ENCODE measurements around the gene CA5B. TPM values are rescaled to one million over a fixed set of nuclear protein-coding genes. Genes with fewer than 3 reads are reported as not detected.

Gene CA5B
- total RNA-seq, 1 experiment from 2014 or later, result 6.4 TPM

GRCh38 chrX:15747626-15748173, 9.6 kb downstream of the CA5B start:
- H3K4me3 Mint-ChIP-seq (ENCODE audit: low read depth, unreplicated experiment), result no peak overlapping the region
- BruUV-seq (replicated peaks), result no TSS peak
- H3K4me1 Mint-ChIP-seq (ENCODE audit: low read depth, unreplicated experiment), result peaks cover 8% of the 10 kb centered on the region
- TF ChIP-seq, protein P1, sequence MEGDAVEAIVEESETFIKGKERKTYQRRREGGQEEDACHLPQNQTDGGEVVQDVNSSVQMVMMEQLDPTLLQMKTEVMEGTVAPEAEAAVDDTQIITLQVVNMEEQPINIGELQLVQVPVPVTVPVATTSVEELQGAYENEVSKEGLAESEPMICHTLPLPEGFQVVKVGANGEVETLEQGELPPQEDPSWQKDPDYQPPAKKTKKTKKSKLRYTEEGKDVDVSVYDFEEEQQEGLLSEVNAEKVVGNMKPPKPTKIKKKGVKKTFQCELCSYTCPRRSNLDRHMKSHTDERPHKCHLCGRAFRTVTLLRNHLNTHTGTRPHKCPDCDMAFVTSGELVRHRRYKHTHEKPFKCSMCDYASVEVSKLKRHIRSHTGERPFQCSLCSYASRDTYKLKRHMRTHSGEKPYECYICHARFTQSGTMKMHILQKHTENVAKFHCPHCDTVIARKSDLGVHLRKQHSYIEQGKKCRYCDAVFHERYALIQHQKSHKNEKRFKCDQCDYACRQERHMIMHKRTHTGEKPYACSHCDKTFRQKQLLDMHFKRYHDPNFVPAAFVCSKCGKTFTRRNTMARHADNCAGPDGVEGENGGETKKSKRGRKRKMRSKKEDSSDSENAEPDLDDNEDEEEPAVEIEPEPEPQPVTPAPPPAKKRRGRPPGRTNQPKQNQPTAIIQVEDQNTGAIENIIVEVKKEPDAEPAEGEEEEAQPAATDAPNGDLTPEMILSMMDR (IDR thresholded peaks at IDR 0.05; ENCODE audit: unreplicated experiment), result no peak
- H3K36me3 Mint-ChIP-seq (ENCODE audit: insufficient read depth, unreplicated experiment), result no peaks in the 10 kb centered on the region
- no peaks in the 10 kb centered on the region for H3K27me3 Mint-ChIP-seq (ENCODE audit: unreplicated experiment)
- no peak overlapping the region for H3K27ac Mint-ChIP-seq (ENCODE audit: unreplicated experiment)
- H3K9me3 Mint-ChIP-seq (ENCODE audit: low read depth, unreplicated experiment), result no peaks in the 10 kb centered on the region
- no peak for DNase-seq
- intact Hi-C loops (cut with micrococcal nuclease; ENCODE audit: unreplicated experiment), result no loop called here
- CTCF ChIA-PET, result no interaction called here

DNA sequence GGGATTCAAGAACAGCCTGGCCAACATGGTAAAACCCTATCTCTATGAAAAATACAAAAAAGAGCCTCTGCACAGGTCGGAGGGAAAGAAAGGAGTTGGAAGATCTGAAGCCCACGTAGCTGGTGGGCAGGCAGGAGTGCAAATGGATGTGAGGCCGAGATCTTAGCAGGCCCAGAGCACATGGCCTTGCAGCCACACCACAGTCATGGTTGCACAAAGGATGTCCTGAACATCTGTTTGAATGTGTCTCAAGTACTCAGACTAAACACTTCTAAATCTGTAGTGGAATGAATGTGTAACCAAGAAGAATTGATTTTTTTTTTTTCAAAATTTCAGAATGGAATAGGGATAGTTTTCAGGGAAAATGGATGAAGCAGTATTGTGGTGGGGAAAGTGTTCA, 10.8 kb downstream of the CA5B start:
- intact Hi-C loops (cut with micrococcal nuclease; ENCODE audit: unreplicated experiment), result no loop called here
- Mint-ChIP-seq H3K4me3 (ENCODE audit: low read depth, unreplicated experiment) (no peak overlapping the region), H3K4me1 (ENCODE audit: low read depth, unreplicated experiment) (peaks cover 8% of the 10 kb centered on the region), H3K9me3 (ENCODE audit: low read depth, unreplicated experiment) (no peaks in the 10 kb centered on the region), H3K36me3 (ENCODE audit: insufficient read depth, unreplicated experiment) (no peaks in the 10 kb centered on the region), H3K27ac (ENCODE audit: unreplicated experiment) (no peak overlapping the region), H3K27me3 (ENCODE audit: unreplicated experiment) (no peaks in the 10 kb centered on the region)
- TF ChIP-seq, protein P1 (IDR thresholded peaks at IDR 0.05; ENCODE audit: unreplicated experiment), result no peak
- no peak for DNase-seq
- no TSS peak for BruUV-seq (replicated peaks)
- CTCF ChIA-PET, result interaction anchor here (0.7 kb wide), 1 partner anchor 232 kb away, joined by 3 read pairs; no protein-coding TSS in a partner anchor

DNA sequence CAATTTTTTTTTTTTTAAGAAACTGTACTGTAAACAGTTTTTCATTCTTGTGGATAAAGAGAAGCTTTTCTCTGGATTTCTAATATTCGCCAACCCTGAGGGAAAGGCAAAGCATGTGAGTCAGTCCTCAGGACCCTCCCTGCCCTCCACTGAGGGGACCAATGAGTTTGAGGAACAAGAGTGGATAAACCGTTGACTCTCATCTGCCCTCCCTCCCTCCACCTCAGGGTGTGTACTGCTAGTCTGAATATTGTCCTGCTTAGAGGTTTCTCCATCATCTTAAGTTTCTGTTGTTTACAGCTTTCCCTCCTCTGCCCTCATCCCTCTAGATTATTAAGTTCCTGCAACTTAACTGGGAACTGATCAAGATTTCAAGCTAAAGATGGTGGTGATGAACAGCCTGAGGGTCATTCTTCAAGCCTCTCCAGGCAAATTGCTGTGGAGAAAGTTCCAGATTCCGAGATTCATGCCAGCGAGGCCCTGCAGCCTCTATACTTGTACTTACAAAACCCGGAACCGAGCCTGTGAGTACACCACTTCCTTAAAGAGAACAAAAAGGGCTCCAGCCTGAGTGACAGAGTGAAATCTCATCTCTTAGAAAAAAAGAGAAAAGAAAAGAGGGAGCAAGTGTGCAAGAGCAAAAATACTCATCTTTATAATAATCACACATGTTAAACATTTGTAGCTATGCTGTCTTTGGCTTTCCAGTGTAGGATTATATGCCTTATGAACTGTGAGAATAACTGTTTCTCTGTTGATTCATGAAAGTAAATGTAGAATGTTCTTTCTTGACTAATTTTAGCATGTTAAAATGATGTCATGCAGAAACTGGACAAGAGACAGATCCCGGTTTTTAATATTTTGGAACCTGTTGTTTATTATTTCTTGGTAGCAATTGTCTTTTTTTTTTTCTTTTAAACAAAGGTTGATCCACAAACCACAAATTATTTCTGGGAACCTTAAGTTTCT, 11.9 kb downstream of the CA5B start:
- Mint-ChIP-seq H3K27ac (ENCODE audit: unreplicated experiment) (no peak overlapping the region), H3K4me1 (ENCODE audit: low read depth, unreplicated experiment) (peaks cover 8% of the 10 kb centered on the region), H3K36me3 (ENCODE audit: insufficient read depth, unreplicated experiment) (no peaks in the 10 kb centered on the region), H3K27me3 (ENCODE audit: unreplicated experiment) (no peaks in the 10 kb centered on the region), H3K9me3 (ENCODE audit: low read depth, unreplicated experiment) (no peaks in the 10 kb centered on the region), H3K4me3 (ENCODE audit: low read depth, unreplicated experiment) (no peak overlapping the region)
- CTCF ChIA-PET, result interaction anchor here (0.7 kb wide), 1 partner anchor 233 kb away, joined by 3 read pairs; no protein-coding TSS in a partner anchor
- DNase-seq, result no peak
- TF ChIP-seq, protein P1 (IDR thresholded peaks at IDR 0.05; ENCODE audit: unreplicated experiment), result no peak
- intact Hi-C loops (cut with micrococcal nuclease; ENCODE audit: unreplicated experiment), result no loop called here
- BruUV-seq (replicated peaks), result no TSS peak

GRCh38 chrX:15750611-15751154, 12.6 kb downstream of the CA5B start:
- BruUV-seq (replicated peaks), result no TSS peak
- Mint-ChIP-seq H3K9me3 (ENCODE audit: low read depth, unreplicated experiment) (no peaks in the 10 kb centered on the region), H3K27me3 (ENCODE audit: unreplicated experiment) (no peaks in the 10 kb centered on the region), H3K27ac (ENCODE audit: unreplicated experiment) (no peak overlapping the region), H3K4me1 (ENCODE audit: low read depth, unreplicated experiment) (peaks cover 8% of the 10 kb centered on the region), H3K36me3 (ENCODE audit: insufficient read depth, unreplicated experiment) (no peaks in the 10 kb centered on the region), H3K4me3 (ENCODE audit: low read depth, unreplicated experiment) (no peak overlapping the region)
- CTCF ChIA-PET, result no interaction called here
- TF ChIP-seq, protein P1 (IDR thresholded peaks at IDR 0.05; ENCODE audit: unreplicated experiment), result no peak
- intact Hi-C loops (cut with micrococcal nuclease; ENCODE audit: unreplicated experiment), result no loop called here
- no peak for DNase-seq

All from Calu3 (cell line).